Heart right ventricle (tissue), 16 donors: Measurements from ENCODE around the gene AMPD2. TPM values are rescaled to one million over a fixed set of nuclear protein-coding genes. Genes with fewer than 3 reads are reported as not detected.

Experiments used
- ATAC-seq, 8 donors: fragments of 200-7000 bp; cut with Tn5 transposase; one replicate each; pipeline ENCODE4 v1.9.1; 2020; ENCODE audit warnings: mild to moderate bottlenecking in 8 of 8, moderate library complexity in 8 of 8, moderate number of reproducible peaks in 1 of 8
- DNase-seq, 2 donors: peaks; one replicate each; pipeline ENCODE4 v3.0.0-alpha.2; 2020
- H3K27ac ChIP-seq, 10 donors: fragments of 200-600 bp; sonication (generic) in 2 of 10; one replicate each; pipeline versions ENCODE4 v1.5.0 to v1.8.0; 2020 to 2022; ENCODE audit warnings: mild to moderate bottlenecking in 3 of 10
- H3K27me3 ChIP-seq, 7 donors: fragments of 200-600 bp; one replicate each; pipeline ENCODE4 v1.8.0; 2021 to 2022; ENCODE audit warnings: mild to moderate bottlenecking in 2 of 7
- H3K36me3 ChIP-seq, 9 donors: fragments of 200-600 bp; sonication (generic) in 1 of 9; one replicate each; pipeline versions ENCODE4 v1.5.0 to v1.8.0; 2020 to 2022; ENCODE audit warnings: mild to moderate bottlenecking in 2 of 9
- H3K4me1 ChIP-seq, 9 donors: fragments of 200-600 bp; sonication (generic) in 1 of 9; one replicate each; pipeline versions ENCODE4 v1.5.0 to v1.8.0; 2020 to 2022; ENCODE audit warnings: mild to moderate bottlenecking in 4 of 9
- H3K4me3 ChIP-seq, 10 donors: fragments of 200-600 bp; sonication (generic) in 2 of 10; one replicate each; pipeline versions ENCODE4 v1.5.0 to v1.8.0; 2020 to 2022; ENCODE audit warnings: mild to moderate bottlenecking in 7 of 10, moderate library complexity in 2 of 10
- H3K9me3 ChIP-seq, 11 donors: fragments of 200-600 bp in 10 of 11; sonication (generic) in 2 of 11; one replicate each; pipeline versions ENCODE4 v1.5.0 to v1.8.0; 2013 to 2022; ENCODE audit warnings: mild to moderate bottlenecking in 2 of 11, control low read depth in 1 of 11, moderate library complexity in 1 of 11
- CTCF ChIP-seq, 9 donors: fragments of 200-600 bp; sonication (generic) in 2 of 9; IDR thresholded peaks; one replicate each; pipeline versions ENCODE4 v1.5.0 to v1.8.0; 2021 to 2022; ENCODE audit warnings: antibody characterized with exemption in 9 of 9, mild to moderate bottlenecking in 5 of 9, moderate library complexity in 1 of 9
- WGBS, 2 donors: extraction: QIAGEN DNeasy Blood & Tissue Kit; methylation state at CpG; one replicate each; pipeline ENCODE4 v1.1.7; 2013; ENCODE audit warnings: inconsistent platforms in 1 of 2; 5-methylcytosine and 5-hydroxymethylcytosine counted together
- intact Hi-C, 10 donors: fragments of 100-400 bp; cut with DNase I; formaldehyde crosslinking; loops; one replicate each; pipeline versions ENCODE4 v1.11.1 to v1.14.2; 2022
- polyA plus RNA-seq, 2 donors: library from polyadenylated mRNA; stranded (reverse); fragments of 200-250 nt; gene quantifications; one replicate each; pipeline ENCODE4 v1.2.3, GENCODE V29; 2013
- total RNA-seq, 10 donors: library from RNA; stranded (reverse); fragmentation: NEBNext Ultra II Directional in 3 of 10; extraction: Animal tissue kit (Norgen Biotek cat#: 25700) in 3 of 10; gene quantifications; one replicate each; pipeline versions ENCODE4 v1.2.1 to v1.2.4, GENCODE V29; 2021 to 2023
- donor health status: Arrhythmogenic right ventricular cardiomyopathy.
- donor health status: ischemic (EF 13 %, LVEDD 7.1; RV severe dilation, severe dysfunction).
- donor health status: healthy with polysubstance abuse.
- donor health status: DM: no; HTN: yes; CAD: no.
- donor health status: DM: no; HTN: no; CAD: no.
- donor health status: ischemic (EF 25% LVEDD 6.9; RV normal size, moderate dysfunction).
- donor health status: ischemic (EF 25% LVEDD 5.7; RV mildly dilated, moderate dysfunction).
- donor health status: healthy.
- donor health status: DM: yes; HTN: yes; CAD: no.
- donor health status: Ischemic cardiomyopathy.
- donor health status: ischemic (EF 35%, LVEDD 5.7; RV mildly dilated, moderate dysfunction).
- donor health status: nonischemic (EF 11% LVEDD 7.7; RV severe dilation, severe dysfunction).
- donor health status: DM: yes; HTN: yes; CAD: no.
- donor health status: PGD.
- donor health status: ischemic (EF 29% LVEDD 5.4; RV normal size, mild dysfunction).
- donor health status: nonischemic (EF 23%, LVEDD 6.1; RV moderate dilation, normal function).

AMPD2 gene
- total and polyA plus RNA-seq, 12 donors = 6.4 to 18.2 (median 11.5) TPM

GRCh38 chr1:109625601-109626560 lies 6.2 kb downstream of the AMPD2 start:
- intact Hi-C loops = loop anchor here in 4 of 10 donors (5.0 kb wide), 2 partner anchors 79 to 84 kb away; partner anchors contain the start of gene GNAI3 (in 2 of the 4)
- DNase-seq = no peak
- peaks cover 9 to 46% (median 35%) of the 10 kb centered on the region in 9 donors for H3K4me1 ChIP-seq
- H3K4me3 ChIP-seq = no peak overlapping the region
- H3K36me3 ChIP-seq = peaks cover 0 to 50% (median 22%) of the 10 kb centered on the region in 9 donors
- no peaks in the 10 kb centered on the region for H3K27me3 ChIP-seq
- no peak overlapping the region for H3K27ac ChIP-seq
- no peak for ATAC-seq
- TF ChIP-seq CTCF (IDR thresholded peaks at IDR 0.05) = no peak
- WGBS, 2 donors = 81% methylated on average over 32 of the region's 32 CpGs
- H3K9me3 ChIP-seq = no peaks in the 10 kb centered on the region

- no peak overlapping the region for H3K4me3 ChIP-seq
- no peak for ATAC-seq
- peaks cover 0 to 59% (median 30%) of the 10 kb centered on the region in 9 donors for H3K36me3 ChIP-seq
- no peak for DNase-seq
- no peaks in the 10 kb centered on the region for H3K9me3 ChIP-seq
- no peak for TF ChIP-seq CTCF (IDR thresholded peaks at IDR 0.05)
- intact Hi-C loops = loop anchor here in 4 of 10 donors (5.0 kb wide), 2 partner anchors 80 to 85 kb away; partner anchors contain the start of gene GNAI3 (in 2 of the 4)
- WGBS, 2 donors = 94 to 97% methylated on average over 21 of the region's 21 CpGs
- H3K27me3 ChIP-seq = no peaks in the 10 kb centered on the region
- no peak overlapping the region for H3K27ac ChIP-seq
- peaks cover 5 to 38% (median 28%) of the 10 kb centered on the region in 9 donors for H3K4me1 ChIP-seq
Observed at GRCh38 chr1:109626682-109627408, 7.2 kb downstream of the AMPD2 start.

DNA sequence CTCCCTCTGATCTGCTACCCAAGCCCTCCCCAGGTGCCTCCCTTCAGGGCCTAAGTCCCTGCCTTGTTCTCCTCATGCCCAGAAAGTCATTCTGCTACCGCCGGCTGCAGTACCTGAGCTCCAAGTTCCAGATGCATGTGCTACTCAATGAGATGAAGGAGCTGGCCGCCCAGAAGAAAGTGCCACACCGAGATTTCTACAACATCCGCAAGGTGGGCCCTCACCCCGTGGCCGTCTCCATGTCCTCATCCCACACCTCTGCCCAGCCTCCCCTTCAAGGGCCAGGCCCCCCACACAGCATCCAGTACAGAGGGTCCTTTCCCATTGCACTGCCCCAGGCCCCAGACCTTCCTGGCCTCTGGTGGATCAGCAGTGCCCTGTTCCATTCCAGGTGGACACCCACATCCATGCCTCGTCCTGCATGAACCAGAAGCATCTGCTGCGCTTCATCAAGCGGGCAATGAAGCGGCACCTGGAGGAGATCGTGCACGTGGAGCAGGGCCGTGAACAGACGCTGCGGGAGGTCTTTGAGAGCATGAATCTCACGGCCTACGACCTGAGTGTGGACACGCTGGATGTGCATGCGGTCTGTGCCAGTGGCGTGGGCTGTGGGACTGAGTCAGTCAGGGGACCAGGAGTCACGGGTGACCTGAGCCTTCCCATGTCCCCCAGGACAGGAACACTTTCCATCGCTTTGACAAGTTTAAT lies 8.2 kb downstream of the AMPD2 start:
- DNase-seq (no peak), ATAC-seq (no peak)
- Histone ChIP-seq H3K27me3 (no peaks in the 10 kb centered on the region), H3K9me3 (no peaks in the 10 kb centered on the region), H3K27ac (no peak overlapping the region), H3K4me3 (no peak overlapping the region), H3K36me3 (peaks cover 0 to 64% (median 30%) of the 10 kb centered on the region in 9 donors), H3K4me1 (peaks cover 6 to 38% (median 20%) of the 10 kb centered on the region in 9 donors)
- no peak for TF ChIP-seq CTCF (IDR thresholded peaks at IDR 0.05)
- 93 to 94% methylated on average over 23 of the region's 23 CpGs for WGBS, 2 donors
- intact Hi-C loops = loop anchor here in 4 of 10 donors (2.0 to 5.0 kb wide), 3 partner anchors 41 to 86 kb away; partner anchors contain the start of gene GNAI3 (in 2 of the 4)
